Natural killer cell (primary cell): ENCODE measurements around the gene PSD4. TPM values are rescaled to one million over a fixed set of nuclear protein-coding genes. Genes with fewer than 3 reads are reported as not detected.

Experiments used
- ATAC-seq, 3 donors: fragments of 150-1000 bp in 2 of 3; fragments of 200-7000 bp in 1 of 3; cut with Tn5 transposase; 1 replicate in 1 of 3; 2 replicates in 2 of 3; pipeline ENCODE4 v1.10.0; 2021; ENCODE audit warnings: mild to moderate bottlenecking in 2 of 3, moderate library complexity in 2 of 3
- DNase-seq, 2 donors: peaks; one replicate each; pipeline versions ENCODE4 v3.0.0 to v3.0.0-alpha.2; 2013 to 2021; ENCODE audit warnings: mixed read lengths in 1 of 2
- H3K27ac ChIP-seq: one replicate; pipeline ENCODE4 v1.5.1; 2013; ENCODE audit warnings: mild to moderate bottlenecking, low read length
- H3K27me3 ChIP-seq: one replicate; pipeline ENCODE4 v1.6.1; 2013; ENCODE audit warnings: low read length; ENCODE audit not compliant: control insufficient read depth, insufficient read depth
- H3K36me3 ChIP-seq: one replicate; pipeline ENCODE4 v1.6.1; 2013; ENCODE audit warnings: low read length; ENCODE audit not compliant: control insufficient read depth, insufficient read depth
- H3K4me1 ChIP-seq: one replicate; pipeline ENCODE4 v1.6.1; 2013; ENCODE audit warnings: low read length; ENCODE audit not compliant: control insufficient read depth, insufficient read depth
- H3K4me3 ChIP-seq: one replicate; pipeline ENCODE4 v1.5.1; 2013; ENCODE audit warnings: low read length
- H3K9me3 ChIP-seq: one replicate; pipeline ENCODE4 v1.6.1; 2013; ENCODE audit warnings: low read length; ENCODE audit not compliant: control insufficient read depth, insufficient read depth
- H3K27ac Mint-ChIP-seq, 2 donors: one replicate each; pipeline ENCODE4 v1.8.0; 2022; ENCODE audit warnings: mild to moderate bottlenecking in 2 of 2, mixed read lengths in 2 of 2, moderate library complexity in 1 of 2
- H3K27me3 Mint-ChIP-seq, 2 donors: one replicate each; pipeline ENCODE4 v1.8.0; 2022; ENCODE audit warnings: low read depth in 2 of 2, mixed read lengths in 2 of 2
- H3K36me3 Mint-ChIP-seq: one replicate; pipeline ENCODE4 v1.8.0; 2022; ENCODE audit warnings: mixed read lengths
- H3K4me1 Mint-ChIP-seq, 2 donors: one replicate each; pipeline ENCODE4 v1.8.0; 2022; ENCODE audit warnings: mixed read lengths in 2 of 2
- H3K4me3 Mint-ChIP-seq: one replicate; pipeline ENCODE4 v1.8.0; 2022; ENCODE audit warnings: mild to moderate bottlenecking, moderate library complexity, mixed read lengths
- H3K9me3 Mint-ChIP-seq, 2 donors: one replicate each; pipeline ENCODE4 v1.8.0; 2022; ENCODE audit warnings: mixed read lengths in 2 of 2
- CTCF ChIP-seq: fragments of 200-600 bp; IDR thresholded peaks from one replicate; pipeline ENCODE4 v1.8.0; 2022; ENCODE audit warnings: antibody characterized with exemption
- WGBS: methylation state at CpG from one replicate; pipeline ENCODE4 v1.1.7; 2013; ENCODE audit warnings: missing lambda C conversion rate; ENCODE audit not compliant: insufficient coverage; 5-methylcytosine and 5-hydroxymethylcytosine counted together
- intact Hi-C: fragments of 100-400 bp; cut with micrococcal nuclease; formaldehyde crosslinking; loops from one replicate; pipeline ENCODE4 v1.14.2; 2022
- total RNA-seq, 4 donors: library from RNA; stranded (reverse); fragments of 120-200 nt in 1 of 4; gene quantifications; one replicate each; pipeline versions ENCODE4 v1.2.3 to v1.2.4, GENCODE V29; 2013 to 2022

Gene PSD4
- total RNA-seq, 3 donors from 2014 or later (not counting 1 experiment from before 2014, with no cell fraction given): 280 to 347 (median 340) TPM

- Histone ChIP-seq H3K27ac (peak overlapping the region; percentile 16), H3K36me3 (peaks cover 44% of the 10 kb centered on the region), H3K9me3 (no peaks in the 10 kb centered on the region), H3K4me3 (no peak overlapping the region), H3K27me3 (no peaks in the 10 kb centered on the region), H3K4me1 (peaks cover 96% of the 10 kb centered on the region)
- intact Hi-C loops: loop anchor here (5.0 to 10.0 kb wide), 2 partner anchors 547 to 716 kb away; partner anchors contain the start of gene ACTR3
- Mint-ChIP-seq H3K4me3 (peak overlapping the region; percentile 82), H3K27ac (peak overlapping the region; percentile 85 to 91), H3K36me3 (no peaks in the 10 kb centered on the region), H3K4me1 (peaks cover 77 to 90% of the 10 kb centered on the region in 2 donors), H3K9me3 (peaks cover 0 to 2% of the 10 kb centered on the region in 2 donors), H3K27me3 (no peaks in the 10 kb centered on the region)
- ATAC-seq (peak in 2 of 3 donors; percentile 27 to 44), DNase-seq (peak in 1 of 2 donors; percentile 53)
- 41% methylated on average over 3 of the region's 4 CpGs for WGBS
- no peak for TF ChIP-seq CTCF
These were observed 5.1 kb downstream of the PSD4 start for GRCh38 chr2:113178891-113179290.

GRCh38 chr2:113179446-113180045 is 5.8 kb downstream of the PSD4 start:
- H3K4me1 Mint-ChIP-seq: peaks cover 80 to 87% of the 10 kb centered on the region in 2 donors

GRCh38 chr2:113180131-113180946 is 6.6 kb downstream of the PSD4 start:
- Histone ChIP-seq H3K4me1 (peaks cover 99% of the 10 kb centered on the region), H3K27me3 (no peaks in the 10 kb centered on the region), H3K36me3 (peaks cover 55% of the 10 kb centered on the region), H3K4me3 (no peak overlapping the region), H3K27ac (peak overlapping the region; percentile 34), H3K9me3 (no peaks in the 10 kb centered on the region)
- DNase-seq: peak in 1 of 2 donors; percentile 50
- intact Hi-C loops: no loop called here
- Mint-ChIP-seq H3K4me1 (peaks cover 76 to 89% of the 10 kb centered on the region in 2 donors), H3K27ac (peak overlapping the region; percentile 85 to 91), H3K4me3 (peak overlapping the region; percentile 82), H3K36me3 (no peaks in the 10 kb centered on the region), H3K27me3 (no peaks in the 10 kb centered on the region), H3K9me3 (peaks cover 0 to under 1% of the 10 kb centered on the region in 2 donors)
- TF ChIP-seq CTCF: no peak
- 54% methylated on average over 14 of the region's 17 CpGs for WGBS
- ATAC-seq: peak; percentile 49 to 57 (median 57)

More at GRCh38 chr2:113179446-113180045, 5.8 kb downstream of the PSD4 start:
- intact Hi-C loops: loop anchor here (5.0 to 10.0 kb wide), 2 partner anchors 547 to 715 kb away; partner anchors contain the start of gene ACTR3
- peaks cover 98% of the 10 kb centered on the region for H3K4me1 ChIP-seq
- Mint-ChIP-seq H3K4me3 (peak overlapping the region; percentile 82), H3K36me3 (no peaks in the 10 kb centered on the region), H3K27me3 (no peaks in the 10 kb centered on the region), H3K9me3 (peaks cover 0 to 2% of the 10 kb centered on the region in 2 donors), H3K27ac (peak overlapping the region; percentile 85 to 91)
- no peak for TF ChIP-seq CTCF
- peak overlapping the region; percentile 34 for H3K27ac ChIP-seq
- H3K27me3 ChIP-seq: no peaks in the 10 kb centered on the region
- DNase-seq (no peak), ATAC-seq (no peak)
- peaks cover 47% of the 10 kb centered on the region for H3K36me3 ChIP-seq
- no peaks in the 10 kb centered on the region for H3K9me3 ChIP-seq
- WGBS: 94% methylated on average over 8 of the region's 8 CpGs
- no peak overlapping the region for H3K4me3 ChIP-seq
